ENCODE data around the gene RPUSD1.

Gene RPUSD1

GRCh38 chr16:796296-797119 is 8.3 kb upstream of the RPUSD1 start:
- Histone ChIP-seq H3F3A (ENCODE audit: insufficient read depth) (no peaks in the 10 kb centered on the region), H3K4me2 (ENCODE audit: low read depth, low read length, poor library complexity, severe bottlenecking) (no peak overlapping the region), H3K27me3 (ENCODE audit: low read length) (no peaks in the 10 kb centered on the region), H3K36me3 (ENCODE audit: low read length) (no peaks in the 10 kb centered on the region), H3K9me3 (ENCODE audit: insufficient read depth, low read length) (no peaks in the 10 kb centered on the region), H3K9me2 (replicated peaks; ENCODE audit: insufficient read depth, low read length) (no peaks in the 10 kb centered on the region), H3K4me3 (ENCODE audit: insufficient read depth, low read length, poor library complexity, severe bottlenecking) (no peak overlapping the region), H3K27ac (ENCODE audit: low read depth, low read length) (no peak overlapping the region), H4K20me1 (ENCODE audit: low read depth, low read length) (no peaks in the 10 kb centered on the region), H3K9ac (ENCODE audit: low read length) (no peak overlapping the region), H2AFZ (ENCODE audit: low read depth, low read length, severe bottlenecking) (no peak overlapping the region), H3K79me2 (ENCODE audit: insufficient read depth, low read length) (no peaks in the 10 kb centered on the region)
- no peak for TF ChIP-seq CTCF (IDR thresholded peaks at IDR 0.05; ENCODE audit: insufficient read depth, low read length, poor library complexity, severe bottlenecking)
- no peak for TF ChIP-seq EZH2phosphoT487 (conservative IDR thresholded peaks at IDR 0.05; ENCODE audit: low read length)

GRCh38 chr16:795580-796229 is 7.5 kb upstream of the RPUSD1 start:
- Histone ChIP-seq H3K4me2 (ENCODE audit: low read depth, low read length, poor library complexity, severe bottlenecking) (no peak overlapping the region), H3K9ac (ENCODE audit: low read length) (no peak overlapping the region), H3K9me2 (replicated peaks; ENCODE audit: insufficient read depth, low read length) (no peaks in the 10 kb centered on the region), H3K79me2 (ENCODE audit: insufficient read depth, low read length) (no peaks in the 10 kb centered on the region), H3K27ac (ENCODE audit: low read depth, low read length) (no peak overlapping the region), H3K4me3 (ENCODE audit: insufficient read depth, low read length, poor library complexity, severe bottlenecking) (no peak overlapping the region), H2AFZ (ENCODE audit: low read depth, low read length, severe bottlenecking) (no peak overlapping the region), H3F3A (ENCODE audit: insufficient read depth) (no peaks in the 10 kb centered on the region), H3K9me3 (ENCODE audit: insufficient read depth, low read length) (no peaks in the 10 kb centered on the region), H3K36me3 (ENCODE audit: low read length) (no peaks in the 10 kb centered on the region), H4K20me1 (ENCODE audit: low read depth, low read length) (no peaks in the 10 kb centered on the region), H3K27me3 (ENCODE audit: low read length) (no peaks in the 10 kb centered on the region)
- TF ChIP-seq CTCF (IDR thresholded peaks at IDR 0.05; ENCODE audit: insufficient read depth, low read length, poor library complexity, severe bottlenecking) (no peak), EZH2phosphoT487 (conservative IDR thresholded peaks at IDR 0.05; ENCODE audit: low read length) (no peak)

GRCh38 chr16:794853-795466 is 6.8 kb upstream of the RPUSD1 start:
- no peak for TF ChIP-seq CTCF (IDR thresholded peaks at IDR 0.05; ENCODE audit: insufficient read depth, low read length, poor library complexity, severe bottlenecking)
- no peak for TF ChIP-seq EZH2phosphoT487 (conservative IDR thresholded peaks at IDR 0.05; ENCODE audit: low read length)
- Histone ChIP-seq H3K27ac (ENCODE audit: low read depth, low read length) (no peak overlapping the region), H3K4me2 (ENCODE audit: low read depth, low read length, poor library complexity, severe bottlenecking) (no peak overlapping the region), H3K36me3 (ENCODE audit: low read length) (no peaks in the 10 kb centered on the region), H3F3A (ENCODE audit: insufficient read depth) (no peaks in the 10 kb centered on the region), H2AFZ (ENCODE audit: low read depth, low read length, severe bottlenecking) (no peak overlapping the region), H3K9ac (ENCODE audit: low read length) (no peak overlapping the region), H3K79me2 (ENCODE audit: insufficient read depth, low read length) (peaks cover 2% of the 10 kb centered on the region; the same call in 1 of the 2 replicates), H3K9me3 (ENCODE audit: insufficient read depth, low read length) (no peaks in the 10 kb centered on the region), H3K9me2 (replicated peaks; ENCODE audit: insufficient read depth, low read length) (no peaks in the 10 kb centered on the region), H3K4me3 (ENCODE audit: insufficient read depth, low read length, poor library complexity, severe bottlenecking) (no peak overlapping the region), H4K20me1 (ENCODE audit: low read depth, low read length) (no peaks in the 10 kb centered on the region), H3K27me3 (ENCODE audit: low read length) (no peaks in the 10 kb centered on the region)
